Measurements from ENCODE around the gene OOSP2. TPM values are rescaled to one million over a fixed set of nuclear protein-coding genes. Genes with fewer than 3 reads are reported as not detected.
"Not testable (repeated sequence)": the region's sequence is repeated elsewhere in the genome, so short reads cannot be mapped to it uniquely, and the experiment has no call there.

The OOSP2 gene
- total RNA-seq, 1 experiment from 2014 or later, result not detected

DNA sequence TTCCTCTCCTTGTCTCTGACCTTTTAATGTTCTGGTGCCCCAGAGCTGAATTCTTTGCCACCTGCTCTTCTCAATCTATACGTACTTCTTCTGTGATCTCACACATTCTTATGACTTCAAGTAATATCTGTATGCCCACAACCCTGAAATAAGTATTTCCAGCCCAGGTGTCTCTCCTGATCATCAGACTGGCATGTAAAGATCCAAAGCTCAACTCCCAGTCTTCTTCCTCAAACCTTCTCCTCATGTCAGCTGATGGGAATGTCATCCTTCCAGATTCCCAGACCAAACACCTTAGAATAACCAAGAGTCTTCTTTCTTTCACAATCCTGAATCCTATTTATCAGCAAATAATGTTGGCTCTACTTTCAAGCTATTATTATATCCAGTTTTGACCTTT, 25.6 kb downstream of the OOSP2 start:
- H3K36me3 ChIP-seq (ENCODE audit: control insufficient read depth, insufficient read depth, low read length), result no peaks in the 10 kb centered on the region
- POLR2A ChIA-PET, result no interaction called here
- no peaks in the 10 kb centered on the region for H3K27me3 ChIP-seq (replicated peaks; ENCODE audit: control insufficient read depth, insufficient read depth, low read length)
- Mint-ChIP-seq H3K36me3 (ENCODE audit: insufficient read depth, unreplicated experiment) (no peaks in the 10 kb centered on the region), H3K9me3 (ENCODE audit: unreplicated experiment) (no peaks in the 10 kb centered on the region), H3K4me1 (ENCODE audit: low read depth, unreplicated experiment) (no peaks in the 10 kb centered on the region), H3K27me3 (ENCODE audit: insufficient read depth, unreplicated experiment) (peaks cover 2% of the 10 kb centered on the region), H3K27ac (ENCODE audit: unreplicated experiment) (no peak overlapping the region), H3K4me3 (ENCODE audit: unreplicated experiment) (no peak overlapping the region)
- H3K4me1 ChIP-seq, result no peaks in the 10 kb centered on the region
- CTCF ChIA-PET, result no interaction called here
- no peaks in the 10 kb centered on the region for H3K9me3 ChIP-seq
- intact Hi-C loops (cut with micrococcal nuclease; ENCODE audit: unreplicated experiment), result no loop called here
- no peak overlapping the region for H3K4me3 ChIP-seq (ENCODE audit: low read depth, low read length)
- BruUV-seq (replicated peaks), result no TSS peak
- TF ChIP-seq, protein P1, sequence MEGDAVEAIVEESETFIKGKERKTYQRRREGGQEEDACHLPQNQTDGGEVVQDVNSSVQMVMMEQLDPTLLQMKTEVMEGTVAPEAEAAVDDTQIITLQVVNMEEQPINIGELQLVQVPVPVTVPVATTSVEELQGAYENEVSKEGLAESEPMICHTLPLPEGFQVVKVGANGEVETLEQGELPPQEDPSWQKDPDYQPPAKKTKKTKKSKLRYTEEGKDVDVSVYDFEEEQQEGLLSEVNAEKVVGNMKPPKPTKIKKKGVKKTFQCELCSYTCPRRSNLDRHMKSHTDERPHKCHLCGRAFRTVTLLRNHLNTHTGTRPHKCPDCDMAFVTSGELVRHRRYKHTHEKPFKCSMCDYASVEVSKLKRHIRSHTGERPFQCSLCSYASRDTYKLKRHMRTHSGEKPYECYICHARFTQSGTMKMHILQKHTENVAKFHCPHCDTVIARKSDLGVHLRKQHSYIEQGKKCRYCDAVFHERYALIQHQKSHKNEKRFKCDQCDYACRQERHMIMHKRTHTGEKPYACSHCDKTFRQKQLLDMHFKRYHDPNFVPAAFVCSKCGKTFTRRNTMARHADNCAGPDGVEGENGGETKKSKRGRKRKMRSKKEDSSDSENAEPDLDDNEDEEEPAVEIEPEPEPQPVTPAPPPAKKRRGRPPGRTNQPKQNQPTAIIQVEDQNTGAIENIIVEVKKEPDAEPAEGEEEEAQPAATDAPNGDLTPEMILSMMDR (IDR thresholded peaks at IDR 0.05; ENCODE audit: insufficient read depth in 1 of 2, low read depth in 1 of 2, low read length in 1 of 2, severe bottlenecking in 1 of 2, unreplicated experiment in 1 of 2), result no peak
- DNase-seq, result no peak

- Mint-ChIP-seq H3K4me1 (ENCODE audit: low read depth, unreplicated experiment) (no peaks in the 10 kb centered on the region), H3K36me3 (ENCODE audit: insufficient read depth, unreplicated experiment) (no peaks in the 10 kb centered on the region), H3K27me3 (ENCODE audit: insufficient read depth, unreplicated experiment) (peaks cover 7% of the 10 kb centered on the region), H3K9me3 (ENCODE audit: unreplicated experiment) (peaks cover 9% of the 10 kb centered on the region), H3K27ac (ENCODE audit: unreplicated experiment) (no peak overlapping the region), H3K4me3 (ENCODE audit: unreplicated experiment) (no peak overlapping the region)
- no peaks in the 10 kb centered on the region for H3K27me3 ChIP-seq (replicated peaks; ENCODE audit: control insufficient read depth, insufficient read depth, low read length)
- H3K9me3 ChIP-seq, result no peaks in the 10 kb centered on the region
- CTCF ChIA-PET, result no interaction called here
- no TSS peak for BruUV-seq (replicated peaks)
- H3K36me3 ChIP-seq (ENCODE audit: control insufficient read depth, insufficient read depth, low read length), result no peaks in the 10 kb centered on the region
- TF ChIP-seq, protein P1 (IDR thresholded peaks at IDR 0.05; ENCODE audit: insufficient read depth in 1 of 2, low read depth in 1 of 2, low read length in 1 of 2, severe bottlenecking in 1 of 2, unreplicated experiment in 1 of 2), result no peak
- no peak overlapping the region for H3K4me3 ChIP-seq (ENCODE audit: low read depth, low read length)
- H3K4me1 ChIP-seq, result no peaks in the 10 kb centered on the region
- POLR2A ChIA-PET, result no interaction called here
- no peak for DNase-seq
- intact Hi-C loops (cut with micrococcal nuclease; ENCODE audit: unreplicated experiment), result no loop called here
These were observed 29.2 kb downstream of the OOSP2 start for GRCh38 chr11:60069450-60069849.

DNA sequence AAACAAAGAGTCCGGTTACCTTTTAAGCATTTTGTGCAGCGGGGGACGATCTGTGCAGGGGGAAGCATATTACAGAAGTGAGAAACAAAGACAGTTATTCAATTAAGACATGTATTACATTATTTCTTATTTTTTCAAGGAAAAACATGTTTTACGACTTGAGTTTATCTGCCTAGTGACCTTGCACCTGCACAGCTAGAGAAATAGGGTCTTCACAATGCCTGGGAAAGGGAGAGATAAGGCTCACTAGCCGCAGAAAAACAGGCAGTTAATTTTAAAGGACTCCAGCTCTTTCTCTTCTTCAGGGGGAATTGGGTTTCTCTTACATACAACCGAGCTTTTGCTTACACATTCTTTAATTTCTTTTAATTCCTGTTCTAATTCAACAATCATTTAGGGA, 31.4 kb downstream of the OOSP2 start:
- H3K4me1 Mint-ChIP-seq (ENCODE audit: low read depth, unreplicated experiment); H3K4me3 Mint-ChIP-seq (ENCODE audit: unreplicated experiment); H3K4me1 ChIP-seq; POLR2A ChIA-PET; H3K4me3 ChIP-seq (ENCODE audit: low read depth, low read length); H3K27me3 Mint-ChIP-seq (ENCODE audit: insufficient read depth, unreplicated experiment); H3K9me3 Mint-ChIP-seq (ENCODE audit: unreplicated experiment); H3K9me3 ChIP-seq; DNase-seq; H3K27me3 ChIP-seq (replicated peaks; ENCODE audit: control insufficient read depth, insufficient read depth, low read length); BruUV-seq (replicated peaks); H3K36me3 Mint-ChIP-seq (ENCODE audit: insufficient read depth, unreplicated experiment); intact Hi-C loops (cut with micrococcal nuclease; ENCODE audit: unreplicated experiment); H3K27ac Mint-ChIP-seq (ENCODE audit: unreplicated experiment); CTCF ChIA-PET; H3K36me3 ChIP-seq (ENCODE audit: control insufficient read depth, insufficient read depth, low read length): not testable (repeated sequence)

GRCh38 chr11:60077216-60077817, 37.1 kb downstream of the OOSP2 start:
- DNase-seq, result no peak
- Histone ChIP-seq H3K9me3 (no peaks in the 10 kb centered on the region), H3K27me3 (replicated peaks; ENCODE audit: control insufficient read depth, insufficient read depth, low read length) (no peaks in the 10 kb centered on the region; the same call in 1 of the 2 replicates), H3K4me3 (ENCODE audit: low read depth, low read length) (no peak overlapping the region), H3K36me3 (ENCODE audit: control insufficient read depth, insufficient read depth, low read length) (no peaks in the 10 kb centered on the region), H3K4me1 (no peaks in the 10 kb centered on the region)
- H3K9me3 Mint-ChIP-seq (ENCODE audit: unreplicated experiment), result peaks cover 3% of the 10 kb centered on the region
- no peaks in the 10 kb centered on the region for H3K36me3 Mint-ChIP-seq (ENCODE audit: insufficient read depth, unreplicated experiment)
- H3K27me3 Mint-ChIP-seq (ENCODE audit: insufficient read depth, unreplicated experiment), result peaks cover 13% of the 10 kb centered on the region
- no peak overlapping the region for H3K27ac Mint-ChIP-seq (ENCODE audit: unreplicated experiment)
- no peak overlapping the region for H3K4me3 Mint-ChIP-seq (ENCODE audit: unreplicated experiment)
- CTCF ChIA-PET, result no interaction called here
- intact Hi-C loops (cut with micrococcal nuclease; ENCODE audit: unreplicated experiment), result no loop called here
- no peaks in the 10 kb centered on the region for H3K4me1 Mint-ChIP-seq (ENCODE audit: low read depth, unreplicated experiment)
- no TSS peak for BruUV-seq (replicated peaks)
- POLR2A ChIA-PET, result no interaction called here
- TF ChIP-seq, protein P1 (IDR thresholded peaks at IDR 0.05; ENCODE audit: insufficient read depth in 1 of 2, low read depth in 1 of 2, low read length in 1 of 2, severe bottlenecking in 1 of 2, unreplicated experiment in 1 of 2), result no peak

All from Caco-2 (cell line).